Measurements from ENCODE around the gene CASZ1. TPM values are rescaled to one million over a fixed set of nuclear protein-coding genes. Genes with fewer than 3 reads are reported as not detected.

Gene CASZ1
- total RNA-seq, 2 experiments from 2014 or later: 8.1 to 9.0 TPM

- no peak for DNase-seq
- Mint-ChIP-seq H3K27ac (no peak overlapping the region), H3K4me1 (no peaks in the 10 kb centered on the region), H3K36me3 (ENCODE audit: low read depth) (no peaks in the 10 kb centered on the region), H3K4me3 (no peak overlapping the region), H3K9me3 (no peaks in the 10 kb centered on the region), H3K27me3 (peaks cover 6% of the 10 kb centered on the region)
- CTCF ChIA-PET: no interaction called here
- POLR2A ChIA-PET: no interaction called here
Measured at GRCh38 chr1:10782491-10783244, 13.8 kb downstream of the CASZ1 start.

- ChIA-PET POLR2A (interaction anchor here (0.5 kb wide), 1 partner anchor 1373 kb away, joined by 4 read pairs; no protein-coding TSS in a partner anchor), CTCF (no interaction called here)
- no peaks in the 10 kb centered on the region for H3K27me3 Mint-ChIP-seq
Measured at GRCh38 chr1:10781137-10781536, 15.3 kb downstream of the CASZ1 start.

GRCh38 chr1:10779841-10780240, 16.6 kb downstream of the CASZ1 start:
- CTCF ChIA-PET: no interaction called here
- DNase-seq: no peak
- POLR2A ChIA-PET: no interaction called here
- Mint-ChIP-seq H3K4me1 (no peaks in the 10 kb centered on the region), H3K9me3 (no peaks in the 10 kb centered on the region), H3K27me3 (no peaks in the 10 kb centered on the region), H3K4me3 (no peak overlapping the region), H3K27ac (no peak overlapping the region), H3K36me3 (ENCODE audit: low read depth) (no peaks in the 10 kb centered on the region)

More at GRCh38 chr1:10781137-10781536, 15.3 kb downstream of the CASZ1 start:
- no peaks in the 10 kb centered on the region for H3K4me1 Mint-ChIP-seq
- no peaks in the 10 kb centered on the region for H3K36me3 Mint-ChIP-seq (ENCODE audit: low read depth)
- H3K4me3 Mint-ChIP-seq: no peak overlapping the region
- H3K9me3 Mint-ChIP-seq: no peaks in the 10 kb centered on the region
- DNase-seq: no peak
- no peak overlapping the region for H3K27ac Mint-ChIP-seq

DNA sequence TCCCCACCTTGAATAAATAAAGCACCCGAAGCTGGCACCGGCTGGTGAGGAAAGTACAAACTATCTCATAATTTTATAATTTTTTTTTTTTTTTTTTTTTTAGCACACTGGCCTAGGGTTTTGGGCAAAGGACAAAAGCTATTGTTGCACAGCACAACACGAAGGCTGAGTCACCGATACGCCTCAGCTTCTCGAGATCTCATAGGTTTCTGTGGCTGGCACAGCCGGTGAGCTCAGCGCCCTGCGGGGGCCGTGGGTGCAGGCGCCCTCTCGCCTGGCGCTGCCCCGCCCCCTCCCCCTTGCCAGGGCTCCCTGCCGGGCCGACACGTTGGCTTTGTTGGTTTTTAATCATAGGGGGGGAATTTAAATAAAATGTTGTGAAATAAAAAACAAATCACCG, 17.2 kb downstream of the CASZ1 start:
- H3K4me3 Mint-ChIP-seq: no peak overlapping the region
- no peaks in the 10 kb centered on the region for H3K9me3 Mint-ChIP-seq
- no peaks in the 10 kb centered on the region for H3K36me3 Mint-ChIP-seq (ENCODE audit: low read depth)
- ChIA-PET POLR2A (no interaction called here), CTCF (interaction anchor here (0.6 kb wide), 1 partner anchor 167 kb away, joined by 3 read pairs; no protein-coding TSS in a partner anchor)
- H3K27ac Mint-ChIP-seq: no peak overlapping the region
- H3K4me1 Mint-ChIP-seq: no peaks in the 10 kb centered on the region
- no peak for DNase-seq
- H3K27me3 Mint-ChIP-seq: no peaks in the 10 kb centered on the region

DNA sequence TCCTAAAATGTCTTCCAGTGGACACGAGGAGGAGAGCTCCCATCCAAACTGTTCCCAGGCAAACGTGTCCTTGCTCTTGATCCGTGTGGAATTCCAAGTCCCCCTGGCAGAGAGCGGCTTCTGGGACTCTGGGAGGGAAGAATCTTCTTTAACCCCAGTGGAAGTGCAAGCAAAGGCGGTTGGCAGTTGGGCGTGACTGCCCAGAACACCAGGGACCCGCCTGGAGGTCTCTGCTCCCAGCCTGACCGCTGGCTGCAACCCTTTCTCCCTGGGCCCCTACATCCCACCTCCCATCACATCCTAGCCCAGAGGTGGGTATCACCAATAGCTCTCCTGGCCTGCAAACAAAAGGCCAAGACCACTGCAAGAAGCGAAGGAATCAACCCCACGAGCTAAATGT, 17.8 kb downstream of the CASZ1 start:
- POLR2A ChIA-PET: no interaction called here
- Mint-ChIP-seq H3K27me3 (no peaks in the 10 kb centered on the region), H3K9me3 (no peaks in the 10 kb centered on the region), H3K36me3 (ENCODE audit: low read depth) (no peaks in the 10 kb centered on the region), H3K4me3 (no peak overlapping the region), H3K27ac (no peak overlapping the region), H3K4me1 (no peaks in the 10 kb centered on the region)
- CTCF ChIA-PET: no interaction called here
- no peak for DNase-seq

DNA sequence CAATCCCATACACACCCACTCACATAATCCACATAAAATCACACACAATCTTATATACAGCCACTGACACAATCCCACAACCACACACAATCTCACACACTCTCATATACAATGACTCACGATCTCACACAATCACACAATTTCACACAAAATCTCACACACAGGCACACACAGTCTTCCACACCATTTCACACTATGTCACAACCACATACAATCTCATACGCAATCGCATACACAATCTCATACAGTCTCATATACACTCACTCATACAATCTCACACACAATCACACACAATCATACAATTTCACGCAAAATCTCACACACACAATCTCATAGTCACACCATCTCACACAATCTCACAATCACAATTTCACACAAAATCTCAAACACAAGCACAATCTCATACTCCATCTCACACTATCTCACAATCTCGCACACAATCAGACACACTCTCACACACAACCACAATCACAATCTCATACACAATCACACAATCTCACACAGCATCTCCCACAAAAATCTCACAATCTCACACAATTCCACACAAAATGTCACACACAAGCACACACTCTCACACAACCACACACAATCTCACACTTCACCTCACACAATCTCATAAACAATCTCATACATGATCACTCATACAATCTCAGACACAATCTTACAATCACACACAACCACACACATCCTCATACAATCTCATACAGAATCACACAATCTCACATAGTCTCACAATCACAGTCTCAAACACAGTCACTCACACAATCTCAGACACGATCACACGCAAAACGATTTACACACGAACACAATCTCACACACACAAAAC, 18.5 kb downstream of the CASZ1 start:
- H3K27ac Mint-ChIP-seq: no peak overlapping the region
- POLR2A ChIA-PET: no interaction called here
- CTCF ChIA-PET: no interaction called here
- no peak for DNase-seq
- no peaks in the 10 kb centered on the region for H3K27me3 Mint-ChIP-seq
- H3K9me3 Mint-ChIP-seq: no peaks in the 10 kb centered on the region
- H3K36me3 Mint-ChIP-seq (ENCODE audit: low read depth): no peaks in the 10 kb centered on the region
- H3K4me1 Mint-ChIP-seq: no peaks in the 10 kb centered on the region
- H3K4me3 Mint-ChIP-seq: no peak overlapping the region

DNA sequence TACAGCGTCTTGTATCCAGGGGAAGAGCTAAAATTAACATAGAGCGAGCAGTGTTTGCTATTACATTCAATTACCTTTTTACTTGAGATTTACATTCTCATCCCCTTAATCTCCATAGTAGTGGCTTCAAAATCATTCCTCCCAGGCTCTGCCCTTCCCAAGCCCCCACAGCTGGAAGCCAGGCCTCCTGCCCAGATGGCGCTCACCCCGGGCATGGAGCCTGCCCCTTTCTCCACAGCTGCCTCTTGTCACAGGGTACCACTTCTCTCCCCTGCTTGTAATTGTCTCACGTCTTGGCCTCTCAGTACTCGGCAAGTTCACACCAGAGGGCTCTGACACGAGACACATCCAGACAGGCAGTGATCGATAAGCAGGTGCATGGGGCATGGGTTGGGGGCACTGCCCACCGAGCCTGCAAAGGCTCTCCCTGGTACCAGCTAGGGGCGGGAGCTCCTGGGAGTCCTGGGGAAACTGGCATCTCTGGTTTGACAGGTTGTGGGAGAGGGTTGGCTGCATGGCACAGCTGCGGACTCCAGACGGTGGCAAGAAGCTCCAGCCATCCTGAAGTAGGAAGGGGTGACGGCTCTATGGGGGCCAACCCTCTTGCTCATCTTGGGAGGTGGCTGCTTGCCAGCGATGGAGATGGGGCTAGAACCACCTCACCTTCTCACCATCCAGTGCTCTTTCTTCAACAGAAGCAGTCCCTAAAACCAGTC, 20.1 kb downstream of the CASZ1 start:
- no peak for DNase-seq
- ChIA-PET POLR2A (no interaction called here), CTCF (no interaction called here)
- H3K27me3 Mint-ChIP-seq: peaks cover 6% of the 10 kb centered on the region
- no peaks in the 10 kb centered on the region for H3K9me3 Mint-ChIP-seq
- no peaks in the 10 kb centered on the region for H3K36me3 Mint-ChIP-seq (ENCODE audit: low read depth)
- no peak overlapping the region for H3K27ac Mint-ChIP-seq
- H3K4me1 Mint-ChIP-seq: no peaks in the 10 kb centered on the region
- H3K4me3 Mint-ChIP-seq: no peak overlapping the region

- H3K27me3 Mint-ChIP-seq: peaks cover 6% of the 10 kb centered on the region
- no peaks in the 10 kb centered on the region for H3K4me1 Mint-ChIP-seq
- no peak for DNase-seq
- POLR2A ChIA-PET: no interaction called here
- H3K4me3 Mint-ChIP-seq: no peak overlapping the region
- no peaks in the 10 kb centered on the region for H3K9me3 Mint-ChIP-seq
- H3K36me3 Mint-ChIP-seq (ENCODE audit: low read depth): no peaks in the 10 kb centered on the region
- H3K27ac Mint-ChIP-seq: no peak overlapping the region
- CTCF ChIA-PET: no interaction called here
Measured at GRCh38 chr1:10775763-10776162, 20.7 kb downstream of the CASZ1 start.

DNA sequence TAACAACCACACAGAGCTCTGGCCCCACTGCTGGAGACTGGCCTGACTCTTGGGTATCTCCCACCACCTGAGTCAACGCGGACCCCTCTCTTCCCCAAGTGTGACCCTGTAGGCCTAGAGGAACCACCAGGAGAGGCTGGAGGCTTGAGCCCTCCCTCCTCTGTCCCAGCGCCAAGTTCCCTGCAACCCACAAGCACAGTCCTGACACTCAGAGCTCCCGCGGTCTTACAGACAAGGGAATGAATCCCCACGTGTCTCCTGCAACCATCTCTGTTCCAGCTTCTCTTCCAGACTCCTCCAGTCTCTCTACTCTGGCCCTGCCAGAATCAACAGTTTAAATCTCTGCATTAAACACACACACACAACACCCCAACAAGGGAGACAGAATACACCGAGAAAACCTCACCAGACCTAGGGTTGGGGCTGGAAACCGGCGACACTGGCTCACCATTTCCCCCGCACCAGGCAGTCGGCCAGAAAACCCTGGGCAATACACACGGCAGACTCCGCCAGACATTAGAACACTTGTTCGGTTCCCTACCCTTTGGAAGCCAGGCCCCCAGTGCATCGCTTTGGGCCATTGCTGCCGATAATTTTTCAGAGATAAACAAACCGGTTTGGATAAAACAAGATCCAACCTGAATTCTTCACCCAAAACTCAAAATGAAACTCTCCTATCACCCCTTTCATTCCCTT, 21.7 kb downstream of the CASZ1 start:
- Mint-ChIP-seq H3K27ac (no peak overlapping the region), H3K9me3 (no peaks in the 10 kb centered on the region), H3K4me1 (no peaks in the 10 kb centered on the region), H3K27me3 (peaks cover 6% of the 10 kb centered on the region), H3K36me3 (ENCODE audit: low read depth) (no peaks in the 10 kb centered on the region), H3K4me3 (no peak overlapping the region)
- CTCF ChIA-PET: no interaction called here
- DNase-seq: no peak
- POLR2A ChIA-PET: no interaction called here

GRCh38 chr1:10773851-10774614, 22.4 kb downstream of the CASZ1 start:
- Mint-ChIP-seq H3K4me1 (no peaks in the 10 kb centered on the region), H3K4me3 (no peak overlapping the region), H3K9me3 (no peaks in the 10 kb centered on the region), H3K36me3 (ENCODE audit: low read depth) (no peaks in the 10 kb centered on the region), H3K27me3 (peaks cover 6% of the 10 kb centered on the region), H3K27ac (no peak overlapping the region)
- DNase-seq: no peak
- ChIA-PET POLR2A (no interaction called here), CTCF (no interaction called here)

DNA sequence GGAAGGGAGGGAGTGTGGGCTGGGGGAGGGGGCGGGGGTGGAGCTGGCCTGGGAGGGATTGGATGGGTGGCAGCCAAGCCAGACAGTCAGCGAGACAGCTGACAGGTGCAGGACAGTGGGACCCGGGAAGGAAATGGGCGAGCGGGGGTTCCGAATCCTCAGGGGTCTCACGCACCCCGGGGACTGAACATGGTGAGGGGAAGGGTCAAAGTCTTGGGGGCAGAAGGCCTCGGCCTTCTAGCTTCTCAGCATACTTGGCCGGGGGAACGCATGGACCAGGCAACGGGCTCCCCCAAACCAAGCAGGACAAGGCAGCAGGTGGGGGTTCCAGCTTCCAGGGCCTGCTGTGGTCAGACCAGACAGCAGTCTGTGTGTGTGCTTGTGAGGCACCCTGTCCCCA, 23.1 kb downstream of the CASZ1 start:
- ChIA-PET POLR2A (no interaction called here), CTCF (no interaction called here)
- Mint-ChIP-seq H3K27me3 (peaks cover 6% of the 10 kb centered on the region), H3K36me3 (ENCODE audit: low read depth) (no peaks in the 10 kb centered on the region), H3K9me3 (no peaks in the 10 kb centered on the region), H3K27ac (no peak overlapping the region), H3K4me1 (no peaks in the 10 kb centered on the region), H3K4me3 (no peak overlapping the region)
- DNase-seq: no peak

DNA sequence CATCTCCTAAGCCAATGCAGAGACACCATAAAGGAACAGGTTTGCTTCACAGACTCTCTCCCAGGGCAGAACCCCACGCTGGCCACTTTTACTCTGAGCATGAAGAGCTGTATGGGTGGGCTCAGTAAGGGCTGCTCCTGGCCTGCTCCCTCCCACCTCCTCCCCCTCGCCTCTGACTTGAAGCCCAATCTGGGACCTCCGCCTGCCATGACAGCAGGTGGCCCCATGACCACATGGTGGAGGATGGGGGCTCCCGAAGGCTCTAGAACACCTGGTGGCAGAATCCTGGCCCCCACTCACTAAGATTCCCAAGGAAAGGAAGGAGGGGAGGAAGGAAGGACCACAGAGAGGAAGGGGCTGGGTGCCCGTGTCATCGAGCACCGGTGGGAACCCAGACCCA, 23.7 kb downstream of the CASZ1 start:
- no peak overlapping the region for H3K4me3 Mint-ChIP-seq
- no peaks in the 10 kb centered on the region for H3K36me3 Mint-ChIP-seq (ENCODE audit: low read depth)
- no peak for DNase-seq
- no peaks in the 10 kb centered on the region for H3K9me3 Mint-ChIP-seq
- peaks cover 6% of the 10 kb centered on the region for H3K27me3 Mint-ChIP-seq
- ChIA-PET POLR2A (no interaction called here), CTCF (no interaction called here)
- H3K4me1 Mint-ChIP-seq: no peaks in the 10 kb centered on the region
- H3K27ac Mint-ChIP-seq: no peak overlapping the region

Data from activated CD4-positive, alpha-beta memory T cell treated with anti-CD3 and anti-CD28 coated beads, Interleukin-2, amount 10 ng/mL, durations not matched to agents 7 days and 5 days (primary cell).